ENCODE results near the gene BLVRB.
"Not testable (repeated sequence)": the region's sequence is repeated elsewhere in the genome, so short reads cannot be mapped to it uniquely, and the experiment has no call there.

BLVRB gene

DNA sequence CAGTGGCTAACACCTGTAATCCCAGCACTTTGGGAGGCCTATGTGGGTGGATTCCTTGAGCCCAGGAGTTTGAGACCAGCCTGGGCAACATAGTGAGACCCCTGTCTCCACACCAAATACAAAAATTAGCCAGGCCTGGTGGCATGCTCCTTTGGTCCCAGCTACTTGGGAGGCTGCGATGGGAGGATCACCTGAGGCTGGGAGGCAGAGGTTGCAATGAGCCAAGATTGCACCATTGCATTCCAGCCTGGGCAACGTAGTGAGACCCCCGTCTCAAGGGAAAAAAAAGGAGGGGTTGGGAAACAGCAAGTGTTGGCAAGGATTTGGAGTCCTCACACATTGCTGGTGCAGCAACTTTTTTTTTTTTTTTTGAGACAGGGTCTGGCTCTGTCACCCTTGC, 20.5 kb upstream of the BLVRB start:
- no peak for DNase-seq

DNA sequence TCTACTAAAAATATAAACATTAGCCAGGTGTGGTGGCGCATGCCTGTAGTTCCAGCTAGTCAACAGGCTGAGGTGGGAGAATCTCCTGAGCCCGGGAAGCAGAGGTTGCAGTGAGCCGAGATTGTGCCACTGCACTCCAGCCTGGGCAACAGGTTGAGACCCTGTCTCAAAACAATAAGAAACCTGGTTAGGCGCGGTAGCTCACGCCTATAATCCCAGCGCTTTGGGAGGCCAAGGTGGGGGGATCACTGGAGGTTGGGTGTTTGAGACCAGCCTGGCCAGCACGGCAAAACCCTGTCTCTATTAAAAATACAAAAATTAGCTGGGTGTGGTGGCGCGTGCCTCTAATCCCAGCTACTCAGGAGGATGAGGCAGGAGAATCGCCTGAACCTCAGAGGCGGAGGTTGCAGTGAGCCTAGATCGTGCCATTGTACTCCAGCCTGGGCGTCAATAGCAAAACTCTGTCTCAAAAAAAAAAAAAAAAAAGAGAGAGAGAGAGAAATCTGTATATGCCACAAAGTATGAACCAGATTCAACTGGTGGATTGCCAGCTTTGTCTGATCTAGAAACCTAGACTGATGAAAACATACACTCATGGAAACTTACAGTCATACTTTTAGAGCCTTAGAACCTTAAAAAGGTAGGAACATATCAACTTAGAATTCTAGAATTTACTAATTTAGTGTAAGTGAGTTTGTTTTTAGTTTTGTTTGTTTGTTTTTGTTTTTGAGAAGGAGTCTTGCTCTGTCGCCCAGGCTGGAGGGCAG, 10.5 kb upstream of the BLVRB start:
- not testable (repeated sequence) for DNase-seq

DNA sequence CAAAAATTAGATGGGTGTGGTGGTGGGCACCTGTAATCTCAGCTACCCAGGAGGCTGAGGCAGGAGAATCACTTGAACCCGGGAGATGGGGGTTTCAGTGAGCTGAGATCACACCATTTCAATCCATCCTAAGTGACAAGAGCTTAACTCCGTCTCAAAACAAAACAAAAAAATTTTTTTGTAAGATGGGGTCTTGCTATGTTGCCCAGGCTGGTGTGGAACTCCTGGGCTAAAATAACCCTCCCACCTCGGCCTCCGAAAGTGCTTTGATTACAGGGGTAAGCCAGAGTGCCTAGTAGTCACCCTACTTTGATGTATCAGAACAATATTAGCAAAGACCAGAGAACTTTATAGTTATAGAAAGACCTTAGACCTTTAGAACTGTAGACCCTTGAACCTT, 9.2 kb upstream of the BLVRB start:
- DNase-seq, result no peak

DNA sequence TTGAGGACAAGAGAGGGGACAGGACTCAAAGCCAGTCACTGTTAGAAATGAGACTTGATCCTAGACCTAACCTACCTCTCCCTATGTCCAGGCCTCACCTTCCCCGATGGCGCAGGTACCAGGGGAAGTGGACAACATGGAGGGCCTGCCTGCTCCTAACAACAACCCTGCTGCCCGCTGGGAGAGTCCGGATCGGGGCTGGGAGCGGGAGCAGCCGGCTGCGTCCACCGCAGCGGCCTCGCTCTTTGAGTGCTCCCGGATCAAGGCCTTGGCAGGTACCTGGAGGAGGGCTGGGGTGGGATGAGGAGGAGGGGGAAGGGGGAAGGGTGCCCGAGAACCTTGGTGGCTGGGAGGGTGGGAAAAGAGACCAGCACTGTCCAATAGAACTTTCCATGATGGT, 7.0 kb upstream of the BLVRB start:
- no peak for DNase-seq

DNA sequence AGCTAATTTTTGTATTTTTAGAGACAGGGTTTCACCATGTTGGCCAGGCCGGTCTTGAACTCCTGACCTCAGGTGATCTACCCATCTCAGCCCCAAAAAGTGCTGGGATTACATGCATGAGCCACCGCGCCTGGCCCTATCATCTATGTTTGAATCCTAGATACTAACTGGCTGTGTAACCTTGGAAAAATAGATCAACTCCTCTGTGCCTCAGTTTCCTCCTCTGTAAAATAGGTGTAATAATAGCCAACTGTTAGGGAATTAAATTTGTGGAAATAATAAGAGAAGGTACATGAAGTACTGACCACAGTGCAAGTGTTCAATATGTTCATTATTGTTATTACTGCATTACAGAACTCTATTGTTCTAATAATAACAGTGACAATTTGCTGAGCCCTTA, 5.6 kb upstream of the BLVRB start:
- DNase-seq, result no peak

DNA sequence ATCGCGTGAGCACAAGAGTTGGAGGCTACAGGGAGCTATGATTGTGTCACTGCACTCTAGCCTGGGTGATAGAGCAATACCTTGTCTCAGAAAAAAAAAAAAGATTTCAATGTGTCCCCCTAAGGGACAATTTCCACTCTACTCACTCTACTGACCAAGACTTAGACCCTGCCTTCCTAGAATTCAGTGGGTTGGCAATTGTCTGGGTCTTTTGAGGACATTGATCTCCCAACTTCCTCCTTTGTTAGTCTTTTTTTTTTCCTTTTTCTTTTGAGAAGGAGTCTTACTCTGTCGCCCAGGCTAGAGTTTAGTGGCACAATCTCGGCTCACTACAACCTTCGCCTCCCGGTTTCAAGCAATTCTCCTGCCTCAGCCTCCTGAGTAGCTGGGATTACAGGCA, 3.5 kb upstream of the BLVRB start:
- peak in 2 of 3 donors; percentile 32 to 53 for DNase-seq

DNA sequence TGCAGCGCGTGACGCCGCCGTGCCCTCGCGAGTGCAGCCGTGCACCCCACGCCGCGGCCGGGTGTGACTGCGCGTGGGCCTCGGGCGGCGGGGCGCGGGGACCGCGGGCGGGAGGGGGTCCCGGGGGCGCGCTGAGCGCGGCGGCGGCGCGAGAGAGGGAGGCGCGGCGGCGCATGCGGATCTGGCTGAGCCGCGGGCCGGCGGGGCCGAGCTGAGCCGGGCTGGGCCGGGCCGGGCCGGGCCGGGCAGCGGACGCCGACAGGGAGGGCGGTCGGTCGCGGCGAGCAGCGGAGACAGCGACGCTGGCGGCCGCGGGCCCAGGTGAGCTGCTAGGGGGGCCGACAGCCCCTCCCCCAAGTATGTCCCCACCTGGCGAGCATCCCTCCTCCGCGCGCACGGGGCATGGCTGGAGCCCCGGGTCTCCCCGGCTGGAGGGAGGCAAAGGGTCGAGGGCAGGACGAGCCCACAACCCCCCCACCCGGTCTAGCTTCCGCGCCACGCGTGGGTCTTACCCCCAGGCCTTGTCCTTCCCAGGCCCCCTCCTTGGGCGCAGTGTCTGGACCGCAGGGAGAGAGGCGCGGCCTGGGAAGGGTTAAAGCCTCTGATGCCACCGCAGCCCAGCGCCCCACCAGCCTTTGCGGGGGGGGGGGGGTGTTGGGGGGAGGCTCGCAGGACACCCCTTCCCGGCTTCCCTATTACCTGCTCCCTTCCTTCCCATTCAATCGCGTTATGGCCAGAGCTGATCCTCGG, 1.6 kb upstream of the BLVRB start, which contains the start of gene SPTBN4:
Gene SPTBN4 (plus strand): TSS at position 17 of the 750 bp plus-strand sequence. CDS start 5,621 bp downstream, outside the sequence.
- peak in 2 of 3 donors; percentile 24 to 39 for DNase-seq

DNA sequence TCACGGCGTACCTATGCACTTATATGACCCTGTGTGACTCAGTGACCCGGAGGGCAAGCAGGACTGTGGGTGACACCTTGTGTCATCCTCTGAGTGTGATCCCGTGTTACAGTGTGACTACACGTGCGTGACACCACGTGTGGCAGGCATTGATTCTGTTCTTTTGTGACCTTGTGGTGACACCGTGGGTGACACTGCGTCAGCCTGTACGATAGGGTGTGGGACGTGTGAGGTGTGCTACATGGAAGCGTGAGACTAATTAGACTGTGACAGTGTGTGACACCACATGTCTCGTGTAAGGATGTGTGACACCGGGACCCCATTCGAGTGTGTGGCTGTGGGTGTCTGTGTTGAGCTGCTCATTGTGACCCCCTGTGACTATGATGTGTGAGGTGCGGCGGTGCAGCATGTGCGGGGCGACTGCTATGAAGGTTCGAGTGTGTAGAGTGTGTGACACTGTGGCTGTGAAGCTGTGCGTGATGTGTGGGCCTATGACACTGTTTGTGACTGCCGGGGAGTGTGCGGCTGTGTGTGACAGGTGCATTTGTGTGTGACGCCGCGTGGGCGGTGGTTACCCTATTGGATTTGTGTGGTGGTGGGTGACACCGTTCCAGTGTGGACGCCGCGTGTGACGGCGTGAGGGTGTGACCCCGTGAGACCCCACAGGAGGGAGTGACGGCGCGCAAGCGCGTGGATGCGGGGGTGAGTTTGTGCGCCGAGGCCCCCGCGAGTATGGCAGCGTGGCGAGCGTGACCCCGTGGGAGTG, 857 bp upstream of the BLVRB start:
- DNase-seq, result peak in 2 of 3 donors; percentile 78 to 83

DNA sequence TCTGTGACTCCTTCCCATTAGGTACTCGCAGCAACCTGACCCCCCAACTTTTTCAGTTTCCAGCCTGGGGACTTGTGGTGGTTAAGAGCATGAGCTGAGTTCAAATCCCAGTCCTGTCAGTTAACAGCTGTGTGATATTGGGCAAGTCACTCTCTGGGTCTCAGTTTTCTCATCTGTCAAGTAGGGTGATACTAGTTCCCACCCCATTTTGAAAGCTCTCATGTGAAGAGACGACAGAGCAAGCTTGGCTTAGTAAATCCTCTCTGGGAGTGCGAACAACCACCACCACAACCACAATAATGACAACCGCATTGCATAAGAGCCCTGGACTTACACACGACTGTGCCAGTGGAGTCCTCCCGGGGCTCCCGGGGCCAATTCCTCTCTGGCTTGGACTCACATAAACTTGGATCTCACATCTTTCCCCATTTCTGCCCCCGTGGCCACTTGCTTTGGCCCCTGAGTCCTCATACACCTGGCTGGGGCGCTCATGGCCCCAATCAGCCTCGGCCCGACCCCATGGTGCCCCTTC, 454 bp downstream of the BLVRB start:
- peak; percentile 66 to 69 (median 67) for DNase-seq

DNA sequence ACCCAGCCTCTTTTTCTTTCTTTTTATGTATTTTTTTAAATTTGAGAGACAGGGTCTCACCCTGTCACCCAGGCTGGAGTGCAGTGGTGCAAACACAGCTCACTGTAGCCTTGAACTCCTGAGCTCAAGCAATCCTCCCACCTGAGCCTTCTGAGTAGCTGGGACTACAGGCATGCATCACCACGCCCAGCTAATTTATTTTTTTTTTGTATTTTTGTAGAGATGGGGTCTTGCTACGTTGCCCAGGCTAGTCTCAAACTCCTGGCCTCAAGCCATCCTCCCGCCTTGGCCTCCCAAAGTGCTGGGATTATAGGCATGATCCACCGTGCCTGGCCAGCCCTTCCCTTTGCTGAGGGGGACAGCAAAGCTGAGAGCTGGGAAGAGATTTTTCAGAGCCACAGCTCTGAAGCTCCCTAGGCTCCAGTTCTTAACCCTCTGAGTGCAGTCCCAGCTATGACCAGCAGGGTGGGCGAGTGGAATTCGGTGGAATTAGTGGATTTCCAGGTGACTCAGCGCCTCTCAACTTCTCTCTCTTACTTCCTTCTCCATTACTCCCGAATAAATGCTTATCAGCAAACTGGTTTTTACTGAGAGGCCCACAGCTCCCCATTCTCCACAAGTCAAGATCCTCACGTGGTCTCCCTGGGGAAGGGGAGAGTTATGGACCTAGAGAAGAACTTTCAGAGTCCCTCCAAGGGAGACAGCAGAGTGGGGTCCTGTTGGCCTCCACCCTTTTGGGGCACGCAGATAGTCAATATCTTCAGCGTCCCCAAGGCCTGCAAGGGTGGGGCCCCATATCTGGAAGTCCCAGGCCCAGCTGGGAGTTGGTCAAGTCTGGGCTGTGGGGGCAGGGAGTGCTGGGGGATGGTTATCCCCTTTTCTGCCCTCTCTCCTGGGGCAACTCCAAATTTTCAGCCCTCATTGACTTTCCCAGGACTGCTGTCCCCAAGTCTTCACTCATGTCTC, 1.2 kb downstream of the BLVRB start:
- peak; percentile 95 to 98 (median 95) for DNase-seq

DNA sequence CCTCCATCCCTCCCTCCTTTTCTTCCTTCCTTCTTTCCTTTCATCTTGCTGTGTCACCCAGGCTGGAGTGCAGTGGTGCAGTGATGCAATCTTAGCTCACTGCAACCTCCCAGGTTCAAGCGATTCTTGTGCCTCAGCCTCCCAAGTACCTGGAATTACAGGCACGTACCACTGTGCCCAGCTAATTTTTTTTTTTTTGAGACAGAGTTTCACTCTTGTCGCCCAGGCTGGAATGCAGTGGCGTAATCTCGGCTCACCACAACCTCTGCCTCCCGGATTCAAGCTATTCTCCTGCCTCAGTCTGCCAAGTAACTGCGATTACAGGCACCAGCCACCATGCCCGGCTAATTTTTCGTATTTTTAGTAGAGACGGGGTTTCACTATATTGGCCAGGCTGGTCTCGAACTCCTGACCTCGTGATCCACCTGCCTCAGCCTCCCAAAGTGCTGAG, 1.9 kb downstream of the BLVRB start:
- peak in 1 of 3 donors; percentile 21 for DNase-seq

DNA sequence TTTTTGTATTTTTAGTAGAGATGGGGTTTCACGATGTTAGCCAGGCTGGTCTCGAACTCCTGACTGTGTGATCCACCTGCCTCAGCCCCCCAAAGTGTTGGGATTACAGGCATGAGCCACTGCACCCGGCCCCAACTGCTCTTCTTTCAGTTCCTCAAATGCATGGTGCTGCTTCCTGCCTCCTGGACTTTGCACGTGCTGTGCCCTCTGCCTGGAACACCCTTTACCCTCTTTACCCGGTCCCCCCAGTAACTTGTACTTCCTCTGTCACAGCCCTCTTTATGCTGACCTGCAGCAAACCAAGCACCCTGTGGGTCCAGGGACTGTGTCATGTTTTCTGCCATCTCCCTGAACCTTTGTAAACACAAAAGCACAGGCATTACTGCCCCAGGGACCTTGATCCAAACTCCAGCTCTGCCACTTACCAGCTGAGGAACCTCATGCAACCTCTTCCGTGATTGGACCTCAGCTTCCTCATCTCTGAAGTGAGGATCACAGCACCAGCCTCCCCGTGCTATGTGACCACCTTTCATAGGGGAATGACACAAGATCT, 3.8 kb downstream of the BLVRB start:
- DNase-seq, result peak; percentile 56 to 59 (median 57)

DNA sequence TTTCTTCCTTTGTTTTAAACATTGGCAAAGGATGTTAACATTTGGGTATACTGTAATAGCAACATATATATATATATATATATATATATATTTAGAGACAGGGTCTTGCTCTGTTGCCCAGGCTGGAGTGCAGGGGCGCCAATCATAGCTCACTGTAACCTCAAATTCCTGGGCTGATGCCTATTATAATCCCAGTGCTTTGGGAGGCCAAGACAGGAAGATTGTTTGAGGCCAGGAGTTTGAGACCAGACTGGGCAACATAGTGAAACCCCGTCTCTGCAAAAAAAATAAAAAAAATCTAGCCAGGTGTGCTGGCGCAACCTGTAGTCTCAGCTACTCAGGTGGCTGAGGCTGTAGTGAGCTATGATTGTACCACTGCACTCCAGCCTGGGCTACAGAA, 5.4 kb downstream of the BLVRB start:
- no peak for DNase-seq

DNA sequence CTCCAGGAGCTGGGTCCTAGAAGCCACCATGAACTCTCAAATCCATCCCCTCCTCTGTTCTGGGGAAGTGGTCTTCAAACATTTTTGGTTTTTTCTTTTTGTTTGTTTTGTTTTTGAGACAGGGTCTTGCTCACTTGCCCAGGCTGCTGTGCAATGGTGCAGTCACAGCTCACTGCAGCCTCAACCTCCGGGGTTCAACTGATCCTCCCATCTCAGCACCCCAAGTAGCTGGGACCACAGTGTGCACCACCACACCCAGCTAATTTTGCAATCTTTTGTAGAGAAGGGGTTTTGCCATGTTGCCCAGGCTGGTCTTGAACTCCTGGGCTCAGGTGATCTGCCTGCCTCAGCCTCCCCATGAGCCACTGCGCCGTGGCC, 7.0 kb downstream of the BLVRB start:
- DNase-seq, result no peak

DNA sequence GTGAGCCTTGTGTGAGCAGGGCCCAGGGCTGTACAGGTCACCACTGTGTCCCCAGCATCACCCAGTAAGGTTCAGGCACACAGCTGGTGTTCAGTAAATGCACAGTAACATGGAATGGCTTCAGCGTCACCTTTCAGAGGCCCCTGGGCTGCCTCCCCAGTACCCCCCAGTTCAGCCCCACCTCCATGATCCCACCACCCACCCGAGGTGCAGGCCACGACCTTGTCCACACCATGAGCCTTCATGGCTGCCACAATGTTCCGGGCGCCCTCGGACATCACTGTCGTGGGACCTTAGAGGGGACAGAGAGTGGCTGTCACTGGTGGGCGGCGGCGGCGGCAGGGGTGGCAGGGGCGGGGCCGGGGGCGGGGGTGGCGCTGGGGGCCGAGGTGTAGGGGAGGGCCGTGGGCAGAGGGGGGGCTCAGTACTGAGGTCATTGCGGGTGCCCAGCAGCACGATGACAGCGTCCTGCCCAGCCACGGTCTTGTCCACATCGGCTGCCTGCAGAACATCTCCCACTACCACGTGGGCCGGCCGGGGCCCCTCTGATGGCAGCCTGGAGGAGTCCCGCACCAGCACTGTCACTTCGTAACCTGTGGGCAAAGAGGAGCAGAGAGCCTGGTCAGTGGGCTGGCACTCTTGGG, 7.5 kb downstream of the BLVRB start:
- DNase-seq, result no peak

DNA sequence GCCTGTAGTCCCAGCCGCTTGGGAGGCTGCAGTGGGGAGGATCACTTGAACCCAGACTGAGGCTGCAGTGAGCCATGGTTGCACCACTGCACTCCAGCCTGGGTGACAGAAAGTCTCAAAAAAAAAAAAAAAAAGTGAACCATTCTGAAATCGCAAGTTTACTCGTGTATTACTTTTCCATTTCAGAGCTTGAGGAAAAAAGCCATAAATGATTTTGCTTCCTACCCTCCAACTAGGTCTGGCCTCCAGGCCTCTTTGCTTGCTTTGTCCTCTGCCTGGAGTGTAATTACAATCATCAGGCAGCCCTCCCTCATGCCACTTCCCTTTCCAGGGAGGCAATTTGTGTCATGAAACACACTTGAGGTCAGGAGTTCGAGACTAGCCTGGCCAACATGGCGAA, 8.5 kb downstream of the BLVRB start:
- no peak for DNase-seq

DNA sequence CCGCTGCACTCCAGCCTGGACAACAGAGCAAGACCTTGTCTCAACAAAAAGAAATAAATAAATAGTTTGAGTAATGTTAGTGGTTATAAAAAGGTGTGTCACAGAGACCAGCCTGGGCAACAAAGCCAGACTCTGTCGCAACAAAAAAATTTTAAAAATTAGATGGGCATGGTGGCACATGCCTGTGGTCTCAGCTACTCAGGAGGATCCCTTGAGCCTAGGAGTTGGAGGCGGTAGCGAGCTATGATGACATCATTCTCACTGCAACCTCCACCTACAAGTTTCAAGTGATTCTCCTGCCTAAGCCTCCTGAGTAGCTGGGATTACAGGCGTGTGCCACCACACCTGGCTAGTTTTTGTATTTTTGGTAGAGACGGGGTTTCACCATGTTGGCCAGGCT, 11.6 kb downstream of the BLVRB start:
- not testable (repeated sequence) for DNase-seq

DNA sequence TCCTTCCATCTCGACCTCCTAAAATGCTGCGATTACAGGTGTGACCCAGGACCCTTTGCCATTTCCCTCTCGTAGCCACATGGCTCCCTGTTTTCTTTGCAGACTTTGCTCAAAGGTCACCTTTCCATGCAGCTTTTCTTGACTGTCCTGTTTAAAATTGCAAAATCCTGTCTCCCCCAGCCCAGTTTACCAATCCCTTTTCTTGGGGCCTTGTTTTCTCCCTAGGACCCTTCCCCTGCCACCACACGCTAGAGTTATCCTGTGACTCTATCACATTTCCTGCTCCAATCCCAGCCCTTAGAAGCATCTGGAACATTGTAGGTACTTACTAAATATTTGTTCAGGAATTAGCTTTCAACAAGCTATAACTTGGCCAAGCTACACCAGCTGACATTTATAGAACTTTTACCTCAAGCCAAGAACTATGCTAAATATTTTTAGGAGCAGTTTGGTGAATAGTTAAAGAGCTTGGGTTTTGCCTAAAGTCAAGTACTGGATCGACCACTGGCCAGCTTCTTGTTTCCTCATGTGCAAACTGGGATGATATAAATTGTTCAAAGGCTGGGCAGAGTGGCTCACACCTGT, 12.3 kb downstream of the BLVRB start:
- DNase-seq, result no peak

DNA sequence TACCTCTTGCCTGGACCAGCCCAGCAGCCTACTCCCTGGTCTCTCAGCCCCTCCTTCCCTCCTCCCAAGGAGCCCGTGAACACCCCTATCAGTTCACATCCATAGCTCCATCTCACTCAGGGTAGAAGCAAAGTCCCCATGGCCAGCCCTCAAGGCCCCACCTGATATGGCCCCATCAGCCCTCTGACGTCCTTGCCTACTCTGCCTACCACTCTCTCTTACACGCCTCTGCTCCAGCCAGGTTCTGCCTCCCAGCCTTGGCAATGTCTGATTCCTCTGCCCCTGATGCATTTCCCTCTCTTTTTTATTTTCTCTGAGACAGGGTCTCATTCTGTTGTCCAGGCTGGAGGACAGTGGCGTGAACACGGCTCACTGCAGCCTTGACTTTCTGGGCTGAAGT, 13.5 kb downstream of the BLVRB start:
- no peak for DNase-seq

DNA sequence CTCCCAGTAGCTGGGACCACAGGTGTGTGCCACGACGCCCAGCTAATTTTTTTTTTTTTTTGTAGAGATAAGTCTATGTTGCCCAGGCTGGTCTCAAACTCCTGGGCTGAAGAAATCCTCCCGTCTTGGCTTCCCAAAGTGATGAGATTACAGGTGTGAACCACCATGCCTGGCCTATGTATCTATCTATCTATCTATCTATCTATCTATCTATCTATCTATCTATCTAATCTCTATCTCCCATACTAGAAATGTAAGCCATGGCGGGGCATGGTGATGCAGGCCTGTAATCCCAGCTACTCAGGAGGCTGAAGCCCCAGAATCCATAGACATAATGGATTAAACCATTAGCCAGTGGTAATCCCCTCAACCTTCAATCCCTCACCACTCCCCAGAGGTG, 14.9 kb downstream of the BLVRB start:
- DNase-seq, result no peak

DNA sequence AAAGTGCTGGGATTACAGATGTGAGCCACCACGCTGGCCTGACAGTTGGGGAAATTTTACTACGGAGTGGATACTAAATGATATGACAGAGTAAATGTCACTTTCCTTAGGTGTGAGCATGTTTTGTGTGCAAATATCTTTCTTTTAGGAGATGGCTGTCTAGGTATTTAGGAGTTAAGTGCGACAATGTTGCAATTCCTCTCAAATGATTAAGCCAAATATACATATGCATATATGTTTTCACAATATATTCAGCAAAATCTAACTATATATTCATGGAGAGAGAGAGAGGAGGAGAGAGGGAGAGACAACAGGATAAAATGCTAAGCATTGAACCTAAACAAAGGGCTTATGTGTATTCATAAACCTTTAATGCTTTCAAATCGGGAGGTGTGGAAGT, 16.0 kb downstream of the BLVRB start:
- DNase-seq, result no peak

Measured in suppressor macrophage treated with lipopolysaccharide for 1 hour (primary cell).